Stimulated activated CD4-positive, alpha-beta T cell treated with anti-CD3 and anti-CD28 coated beads, Interleukin-2, amount 100 ng/mL, for 4 hours (primary cell): Measurements from ENCODE around the gene CST11.
A peak's percentile ranks its signal among the peaks of the same experiment; 100 is the strongest.

Source experiments
- DNase-seq: peaks from one replicate; pipeline ENCODE4 v3.0.0-alpha.2; 2020; ENCODE audit warnings: low read depth

CST11 gene

DNA sequence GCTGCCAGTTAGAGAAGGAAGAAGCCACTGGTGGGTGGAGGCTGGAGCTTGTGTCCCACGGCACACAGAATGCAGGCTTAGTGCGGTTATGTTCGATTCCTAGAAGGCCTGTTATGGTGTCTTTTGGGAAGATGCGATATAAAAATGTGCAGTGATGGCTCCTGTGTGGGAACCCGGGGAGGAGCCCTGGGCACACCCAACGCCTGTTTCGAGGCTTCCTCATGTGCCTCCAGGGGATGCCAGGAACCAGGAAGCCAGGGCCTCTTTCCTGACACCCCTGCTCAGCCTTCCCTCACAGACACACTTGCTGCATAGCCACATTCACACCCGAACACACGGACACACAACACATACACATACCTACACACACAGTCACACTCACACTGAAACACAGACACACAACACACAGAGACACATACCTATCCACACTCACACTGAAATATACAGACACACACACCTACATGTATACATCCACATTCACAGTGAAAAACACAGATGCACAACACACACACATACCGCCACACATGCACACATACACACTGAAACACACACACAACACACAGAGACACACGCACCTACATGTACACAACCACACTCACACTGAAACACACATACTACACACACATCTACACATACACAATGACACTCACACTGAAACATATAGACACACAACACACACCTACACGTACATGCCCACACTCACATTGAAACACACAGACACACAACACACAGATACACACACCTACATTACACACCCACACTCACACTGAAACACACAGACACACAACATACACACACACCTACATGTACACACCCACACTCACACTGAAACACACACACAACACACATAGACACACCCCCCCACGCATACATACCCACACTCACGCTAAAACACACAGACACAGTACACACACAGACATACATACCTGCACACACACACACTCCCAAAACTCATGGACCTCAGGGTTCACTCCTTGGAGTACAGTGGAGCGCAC is 1.2 kb upstream of the CST11 start:
- DNase-seq, result no peak

- DNase-seq, result no peak
Measured at GRCh38 chr20:23451956-23452487, 654 bp downstream of the CST11 start.

DNA sequence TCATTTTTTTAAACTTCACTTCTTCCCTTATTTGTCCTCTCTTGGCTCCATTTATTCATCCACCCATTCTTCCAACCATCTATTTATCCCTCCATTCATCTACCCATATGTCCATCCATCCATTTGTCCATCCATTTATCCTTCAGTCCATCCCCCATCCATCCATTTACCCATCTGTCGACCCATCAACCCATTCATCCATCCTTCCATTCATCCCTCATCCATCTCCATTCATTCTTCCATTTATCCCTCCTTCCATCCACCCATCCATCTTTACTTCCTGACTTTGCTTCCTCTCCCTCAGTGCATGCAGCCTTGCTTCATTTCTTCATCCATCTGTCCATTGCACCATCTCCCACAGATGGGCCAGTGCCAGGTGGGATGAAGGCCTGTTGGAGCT is 1.8 kb downstream of the CST11 start:
- DNase-seq, result no peak

DNA sequence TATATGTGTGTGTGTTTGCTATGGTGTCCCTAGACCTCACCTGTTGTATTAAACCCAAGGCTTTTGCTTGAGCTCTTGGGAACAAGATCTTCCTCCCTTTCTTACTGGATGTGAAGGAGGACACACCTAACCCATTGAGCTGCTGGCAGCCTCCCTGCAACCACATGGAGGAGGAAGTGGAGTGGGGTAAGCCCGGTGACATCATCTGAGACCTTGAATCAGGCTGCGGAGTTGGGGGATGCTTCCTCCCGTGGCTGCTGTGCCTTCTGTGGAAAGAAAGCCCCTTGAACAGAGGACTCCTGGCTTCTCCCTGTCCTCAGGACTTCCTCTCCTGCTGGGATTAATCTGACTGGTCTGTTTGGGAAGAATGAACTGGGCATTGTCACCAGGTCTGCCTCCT is 3.3 kb downstream of the CST11 start:
- DNase-seq, result no peak

- DNase-seq, result no peak
Measured at GRCh38 chr20:23448167-23448566, 4.5 kb downstream of the CST11 start.

DNA sequence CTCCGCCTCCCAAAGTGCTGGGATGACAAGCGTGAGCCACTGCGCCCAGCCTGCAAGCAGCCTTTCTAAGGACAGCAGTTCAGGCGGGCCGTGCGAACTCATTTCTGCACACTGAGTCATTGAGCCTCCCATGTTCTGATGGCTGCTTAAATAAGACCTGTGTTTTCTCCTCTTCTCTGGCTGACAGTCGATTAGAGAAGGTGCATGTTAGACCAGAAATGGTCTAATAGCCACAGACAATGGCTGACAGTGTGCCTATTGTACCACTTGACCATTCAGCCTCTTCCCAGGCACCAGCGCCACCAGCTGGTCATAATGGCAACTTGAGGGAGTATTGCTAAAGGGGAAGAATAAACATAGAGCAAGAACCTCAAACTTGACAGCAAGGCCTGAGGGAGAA is 6.2 kb downstream of the CST11 start:
- no peak for DNase-seq

DNA sequence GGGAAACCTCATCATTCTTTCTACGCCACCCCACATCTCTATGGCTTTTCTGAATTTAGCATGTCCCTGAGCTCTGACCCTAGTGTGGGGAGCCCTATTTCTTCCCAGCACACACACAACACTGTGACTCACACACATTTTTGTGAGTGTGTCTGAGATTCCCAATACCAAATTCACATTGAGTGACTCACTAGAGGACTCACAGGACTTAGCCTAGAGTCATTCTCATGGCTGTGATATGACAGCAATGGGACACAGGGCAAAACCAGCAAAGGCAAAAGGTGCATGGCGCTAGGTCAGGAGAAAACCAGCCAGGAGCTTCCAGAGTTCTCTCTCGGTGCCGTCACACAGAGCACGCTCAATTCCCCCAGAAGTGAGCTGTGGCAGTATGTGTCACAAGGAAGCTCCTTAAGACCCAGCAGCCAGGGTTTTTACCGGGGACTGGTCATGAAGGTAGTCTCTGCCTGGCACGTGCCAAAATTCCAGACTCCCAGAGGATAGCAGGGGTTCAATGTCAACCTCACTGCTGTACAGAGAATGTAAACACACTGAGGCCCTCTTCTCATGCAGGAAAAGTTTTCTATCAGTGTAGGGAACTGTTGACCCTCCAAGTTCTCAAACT is 7.0 kb downstream of the CST11 start:
- DNase-seq, result no peak

- no peak for DNase-seq
Measured at GRCh38 chr20:23444859-23445258, 7.8 kb downstream of the CST11 start.

DNA sequence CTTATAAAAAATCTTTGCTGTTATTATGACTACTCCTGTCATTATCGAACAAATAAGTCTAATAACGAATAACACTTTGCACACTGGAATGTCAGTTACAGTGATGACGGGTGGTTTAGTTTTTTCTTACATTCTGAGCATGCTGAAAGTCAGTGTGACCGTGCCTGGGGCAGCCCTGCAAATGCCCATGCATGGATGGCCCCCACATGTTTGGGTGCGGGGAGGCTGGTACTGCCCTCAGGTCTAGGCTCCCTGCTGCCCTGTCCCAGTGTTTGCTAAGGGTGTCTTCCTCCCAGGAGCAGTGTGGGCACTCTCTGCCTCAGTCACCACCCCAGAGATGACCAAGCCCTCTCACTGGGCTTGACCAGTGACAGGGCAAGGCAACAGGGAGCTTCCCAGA is 10.2 kb downstream of the CST11 start:
- DNase-seq, result no peak

DNA sequence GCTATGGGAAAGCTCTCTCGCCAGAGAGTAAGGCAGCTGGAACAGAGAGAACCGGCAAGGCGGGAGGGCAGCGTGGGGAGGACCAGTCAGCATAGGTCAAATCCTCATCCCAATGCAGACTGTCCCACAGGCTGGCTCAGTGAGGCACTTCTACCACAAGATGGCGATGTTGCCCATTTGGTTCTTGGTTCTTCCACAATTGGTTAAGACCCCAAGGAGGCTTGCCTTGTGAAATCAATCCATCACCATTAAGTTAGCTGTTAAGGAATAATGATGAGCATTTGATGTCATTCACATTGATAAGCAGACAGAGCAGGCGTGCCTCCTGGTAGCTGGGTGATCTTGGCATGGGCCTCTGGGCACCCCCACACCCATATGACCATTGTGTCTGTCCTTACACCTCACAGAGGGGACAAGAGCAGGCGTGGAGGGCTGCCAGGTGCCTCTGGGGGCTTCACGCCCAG is 10.8 kb downstream of the CST11 start:
- DNase-seq, result peak; percentile 14

DNA sequence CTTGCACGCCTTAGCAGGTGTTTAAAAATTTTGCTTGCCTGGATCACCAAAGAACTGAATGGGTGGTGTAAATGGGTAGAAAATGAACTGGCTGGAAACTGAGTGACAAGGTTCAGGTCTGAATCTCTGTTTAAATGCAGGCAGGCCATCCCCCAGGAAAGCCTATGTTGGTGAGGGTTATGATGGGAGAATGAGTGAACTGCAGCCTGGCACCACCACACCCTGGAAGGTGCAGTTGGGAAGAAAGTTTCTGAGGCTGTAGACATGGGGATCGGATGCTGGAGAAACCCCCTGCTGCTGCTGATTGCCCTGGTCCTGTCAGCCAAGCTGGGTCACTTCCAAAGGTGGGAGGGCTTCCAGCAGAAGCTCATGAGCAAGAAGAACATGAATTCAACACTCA is 12.7 kb downstream of the CST11 start:
- no peak for DNase-seq

GRCh38 chr20:23438661-23439060 is 14.0 kb downstream of the CST11 start:
- DNase-seq, result no peak

DNA sequence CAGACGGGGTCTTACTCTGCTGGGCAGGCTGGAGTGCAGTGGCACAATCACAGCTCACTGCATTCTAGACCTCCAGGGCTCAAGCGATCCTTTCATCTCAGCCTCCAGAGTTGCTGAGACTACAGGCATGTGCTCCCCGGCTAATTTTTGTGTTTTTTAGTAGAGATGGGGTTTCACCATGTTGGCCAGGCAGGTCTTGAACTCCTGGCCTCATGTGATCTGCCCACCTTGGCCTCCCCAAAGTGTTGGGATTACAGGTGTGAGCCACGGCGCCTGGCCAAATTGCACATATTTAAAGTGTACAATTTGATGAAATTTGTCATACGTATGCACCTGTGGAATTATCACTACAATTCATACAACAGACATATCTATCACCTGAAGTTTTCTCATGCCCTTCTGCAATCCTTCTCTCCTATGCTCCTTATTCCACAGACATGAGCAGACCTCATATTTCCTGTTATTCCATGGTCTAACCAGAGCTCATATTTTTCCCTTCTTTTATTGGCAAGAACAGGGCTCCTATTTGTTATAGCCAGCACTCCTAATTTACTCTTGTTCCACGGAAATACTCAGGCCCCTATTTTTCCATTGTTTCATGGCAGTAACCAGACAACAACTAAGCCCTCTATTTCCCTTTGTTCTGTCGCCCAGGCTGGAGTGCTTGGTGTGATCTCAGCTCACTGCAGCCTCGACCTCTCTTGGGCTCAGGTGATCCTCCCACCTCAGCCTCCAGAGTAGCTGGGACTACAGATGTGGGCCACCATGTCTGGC is 15.4 kb downstream of the CST11 start:
- no peak for DNase-seq

GRCh38 chr20:23436681-23437080 is 16.0 kb downstream of the CST11 start:
- DNase-seq, result no peak

GRCh38 chr20:23435626-23436539 is 16.8 kb downstream of the CST11 start:
- DNase-seq, result no peak

DNA sequence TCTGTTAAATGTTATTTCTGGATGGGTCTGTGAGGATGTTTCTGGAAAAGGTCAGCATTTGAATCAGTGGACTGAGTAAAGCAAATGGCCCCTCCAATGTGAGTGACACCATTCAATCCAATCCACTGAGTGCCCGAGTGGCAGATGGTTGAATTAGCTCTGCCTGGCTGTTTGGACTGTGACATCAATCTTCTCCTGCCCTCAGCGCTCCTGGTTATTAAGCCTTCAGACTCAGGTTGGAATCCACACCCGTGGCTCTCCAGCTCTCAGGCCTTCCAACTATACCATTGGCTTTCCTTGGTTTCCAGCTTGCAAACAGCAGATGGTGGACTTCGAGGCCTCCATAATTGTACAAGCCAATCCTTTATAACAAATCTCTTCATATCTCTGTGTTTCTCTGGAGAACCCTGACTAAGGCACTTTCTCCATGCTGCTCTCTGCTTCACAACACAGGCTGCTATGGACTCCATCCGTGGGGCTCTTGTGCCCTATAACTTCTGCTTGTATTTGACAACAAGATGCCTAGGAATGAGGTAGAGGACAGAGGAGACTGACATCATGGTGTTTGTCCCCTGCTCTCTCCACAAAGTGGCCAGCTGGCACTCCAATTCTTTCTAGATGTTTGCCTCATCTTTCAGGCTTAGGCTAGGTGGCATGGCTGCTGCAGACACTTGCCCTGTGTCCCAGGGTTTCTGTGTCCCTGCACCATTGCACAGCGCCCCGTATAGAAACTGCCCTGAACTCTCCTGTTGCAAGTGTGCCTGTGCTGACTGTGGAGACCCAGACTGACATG is 18.0 kb downstream of the CST11 start:
- no peak for DNase-seq

- no peak for DNase-seq
Measured at GRCh38 chr20:23433628-23434027, 19.0 kb downstream of the CST11 start.

- DNase-seq, result no peak
Measured at GRCh38 chr20:23425129-23425528, 27.5 kb downstream of the CST11 start.

DNA sequence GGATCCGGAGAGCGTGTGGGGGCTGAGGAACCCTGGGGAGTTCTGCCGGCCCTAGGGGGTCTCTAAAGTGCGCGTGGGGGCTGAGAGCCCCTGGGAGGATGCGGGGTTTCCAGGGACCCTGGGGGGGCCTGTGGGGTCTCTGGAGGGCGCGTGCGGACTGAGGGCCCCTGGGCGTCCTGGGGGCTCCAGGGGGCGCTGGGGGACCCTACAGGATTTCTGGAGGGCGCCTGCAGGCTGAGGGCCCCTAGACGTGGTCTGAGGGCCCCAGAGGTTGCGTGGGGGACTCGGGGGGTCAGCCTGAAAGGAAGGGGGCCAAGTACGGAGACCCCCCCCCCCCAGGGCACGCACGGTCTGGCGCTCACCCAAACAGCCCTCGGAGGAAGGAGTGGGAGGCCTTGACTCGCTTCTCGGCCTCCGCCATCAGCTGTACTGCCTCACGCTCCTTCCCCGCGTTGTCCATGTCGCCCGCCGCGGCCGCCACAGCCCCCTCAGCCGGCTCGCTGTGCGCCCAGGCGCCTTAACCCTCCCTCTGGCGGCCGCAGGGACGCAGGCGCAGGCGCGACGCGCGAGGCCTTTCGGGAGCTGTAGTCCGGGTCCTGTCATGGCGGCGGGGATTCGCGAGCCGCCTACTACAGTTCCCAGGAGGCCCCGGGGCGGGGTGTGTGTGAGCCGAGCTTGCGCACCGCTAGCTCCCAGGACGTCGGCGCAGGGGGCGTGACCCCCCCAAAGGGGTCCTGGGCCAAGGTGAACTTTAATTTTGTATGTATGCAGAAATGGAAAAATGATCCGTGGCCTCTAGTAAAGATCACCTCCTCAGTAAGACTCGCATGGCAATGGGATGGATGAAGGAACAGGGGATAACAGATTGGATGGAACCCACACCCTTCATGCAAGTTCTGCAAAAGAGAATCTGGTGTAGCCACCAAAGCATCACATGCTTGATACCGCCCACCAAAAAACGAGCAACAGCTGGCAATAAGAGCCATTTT is 31.4 kb downstream of the CST11 start, which contains the start of gene NAPB:
TSS of gene NAPB (minus strand) at position 546 of the 989 bp plus-strand sequence. CDS start at position 460, 86 bp downstream.
- DNase-seq, result peak; percentile 89
